NCI-H146 treated with DMSO at 0.1 percent for 48 hours (cell line): ENCODE results near the gene LRRC10B.

Source experiments
- DNase-seq: peaks from one replicate; lab custom pipeline; 2025; ENCODE audit not compliant: unreplicated experiment; lab: John Stamatoyannopoulos, UW

Gene LRRC10B

DNA sequence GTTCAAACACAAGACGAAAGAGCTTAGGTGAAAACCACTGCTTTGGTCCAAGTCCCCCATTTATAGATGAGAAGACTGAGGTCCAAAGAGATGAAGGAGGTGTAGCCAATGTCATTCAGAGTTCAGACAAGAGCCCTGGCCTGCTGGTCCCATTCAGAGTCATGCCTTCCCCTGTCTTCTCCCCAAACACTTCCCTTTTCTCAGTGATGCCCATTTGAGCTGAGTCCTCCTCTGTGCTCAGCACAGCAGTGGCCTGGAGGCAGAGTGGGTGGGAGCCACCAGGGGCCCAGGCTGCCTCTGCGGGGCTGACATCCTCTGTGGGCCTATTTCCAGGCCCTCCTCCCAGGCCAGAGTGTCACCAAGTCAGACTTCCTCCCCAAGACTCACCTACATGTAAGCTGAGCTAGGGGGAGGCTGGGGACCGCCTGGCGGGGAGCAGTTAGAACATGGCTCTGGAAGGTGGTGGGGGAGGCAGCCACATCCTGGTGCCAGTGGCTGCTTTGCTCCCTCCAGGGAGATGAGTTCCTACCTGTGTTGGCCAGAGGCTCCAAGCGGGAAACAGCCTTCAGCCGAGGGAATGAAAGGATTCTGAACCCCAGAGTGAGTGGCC, 22.4 kb upstream of the LRRC10B start:
- no peak for DNase-seq

DNA sequence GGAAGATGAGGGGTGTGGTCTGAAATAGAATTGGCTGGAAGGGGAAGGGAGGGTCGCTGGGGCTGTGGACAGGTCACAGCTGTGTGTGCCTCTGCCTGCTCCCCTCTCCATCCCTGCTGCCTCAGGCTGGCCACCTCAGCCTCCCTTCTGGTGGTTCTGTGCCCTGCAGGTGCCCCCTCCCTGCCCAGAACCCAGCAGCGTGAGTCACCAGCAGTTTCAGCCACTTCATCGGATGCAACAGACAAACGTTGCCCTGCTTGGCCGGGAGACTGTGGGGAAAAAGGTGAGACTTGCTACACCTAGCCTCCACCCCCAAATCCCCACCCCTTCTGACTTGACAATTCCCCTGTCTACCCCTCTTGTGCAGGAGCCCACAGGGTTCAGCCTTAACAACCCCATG, 21.8 kb upstream of the LRRC10B start:
- no peak for DNase-seq

DNA sequence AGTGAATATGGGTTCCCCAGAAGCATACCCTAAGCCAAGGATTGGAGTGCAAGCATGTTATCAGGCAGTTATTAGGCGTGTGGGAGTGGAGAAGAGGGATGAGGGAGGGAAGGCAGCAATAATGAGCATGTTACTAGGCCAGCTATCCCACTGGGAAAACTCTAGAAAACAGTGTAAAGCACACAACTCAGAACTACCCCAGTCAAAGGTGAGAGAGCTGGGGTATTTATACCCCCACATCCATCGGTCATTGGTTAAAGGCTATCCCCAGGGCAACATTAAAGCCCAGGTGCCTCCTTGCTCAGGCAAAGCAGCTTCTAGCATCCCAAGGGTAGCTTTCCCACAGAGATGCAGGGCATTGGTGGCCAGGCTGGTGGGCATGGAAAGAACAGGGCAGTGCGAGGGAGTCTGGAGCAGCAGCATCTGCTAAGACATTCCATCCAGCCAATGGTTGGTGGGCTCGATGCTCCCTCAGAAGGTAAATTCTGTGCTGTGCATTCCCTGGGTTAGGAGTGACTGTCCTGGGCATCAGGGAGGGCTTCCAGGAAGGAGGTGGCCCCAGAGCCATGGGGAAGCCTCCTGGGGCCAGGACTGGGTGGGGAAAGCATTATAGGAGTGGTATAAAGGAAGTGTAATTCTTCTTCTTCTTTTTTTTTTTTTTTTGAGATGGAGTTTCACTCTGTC, 21.1 kb upstream of the LRRC10B start:
- no peak for DNase-seq

DNA sequence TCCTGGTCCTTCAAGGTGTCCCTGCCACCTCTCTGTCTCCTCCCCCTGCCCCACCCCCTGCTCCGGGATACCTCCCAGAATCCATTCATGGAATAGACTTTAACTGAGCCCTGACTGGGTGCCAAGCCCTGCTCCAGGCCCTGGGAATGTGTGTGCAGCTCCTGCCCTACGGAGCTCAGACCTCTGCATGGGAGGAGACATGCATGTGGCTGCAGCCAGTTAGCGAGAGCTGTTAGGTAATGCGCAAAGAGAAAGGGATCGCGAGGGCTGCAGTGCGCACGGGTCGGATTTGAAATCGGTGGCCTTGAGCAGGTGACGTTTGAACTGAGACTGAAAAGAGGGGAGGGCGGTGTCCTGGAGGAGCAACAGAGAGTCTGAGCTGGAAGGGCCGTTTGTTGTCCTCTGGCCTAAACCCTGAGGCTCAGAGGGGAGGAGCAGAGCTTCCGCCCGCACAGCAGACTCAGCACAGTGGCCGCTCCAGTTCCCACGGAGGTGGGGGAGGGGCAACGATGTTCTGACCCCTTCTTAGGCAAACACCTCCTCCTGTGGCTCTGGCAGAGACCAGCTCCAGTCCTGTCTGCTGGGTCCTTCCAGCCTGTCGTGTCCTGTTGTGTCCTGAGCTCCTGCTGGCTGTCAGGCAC, 19.8 kb upstream of the LRRC10B start:
- peak; percentile 88 for DNase-seq

DNA sequence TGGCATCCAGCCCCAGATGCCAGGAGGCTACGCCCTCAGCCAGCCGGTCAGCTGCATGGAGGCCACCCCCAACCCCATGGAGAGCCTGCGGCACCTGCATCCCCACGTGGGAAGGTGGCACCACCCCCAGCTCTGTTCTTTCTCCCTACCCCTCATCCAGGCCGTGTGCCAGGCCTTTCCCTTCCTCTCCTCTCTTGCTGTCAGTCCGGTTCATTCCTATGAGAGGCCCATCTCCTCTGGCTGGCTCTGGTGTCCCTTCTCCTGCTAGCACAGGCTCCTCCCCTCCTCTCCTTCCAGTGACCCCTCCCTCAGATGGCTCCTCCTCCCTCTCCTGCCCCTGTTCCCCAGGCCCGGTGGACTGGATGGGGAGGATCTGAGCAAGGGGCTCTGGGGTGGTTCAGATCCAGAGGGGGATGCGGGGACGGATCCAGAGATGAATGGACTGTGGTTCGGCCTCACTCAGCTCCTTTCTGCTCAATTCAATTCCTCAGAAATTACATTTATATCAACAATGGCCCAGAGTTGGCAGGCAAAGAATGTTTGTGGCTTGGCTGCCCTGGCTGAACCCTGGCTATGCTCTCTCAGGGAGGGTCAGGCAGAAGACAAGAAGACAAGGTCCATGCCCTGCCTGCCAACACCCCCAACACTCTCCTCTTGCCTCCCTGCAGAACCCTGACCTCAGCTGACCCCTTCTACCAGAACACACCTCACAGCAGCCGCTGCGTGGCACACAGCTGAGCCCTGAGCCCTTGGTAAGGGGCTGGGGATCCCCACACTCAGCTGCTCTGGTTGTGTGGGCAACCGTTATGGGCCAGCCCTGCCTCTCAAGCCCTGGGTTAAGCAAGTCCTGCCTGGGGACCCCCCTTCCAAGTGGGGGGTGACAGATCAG, 18.5 kb upstream of the LRRC10B start:
- DNase-seq = no peak

DNA sequence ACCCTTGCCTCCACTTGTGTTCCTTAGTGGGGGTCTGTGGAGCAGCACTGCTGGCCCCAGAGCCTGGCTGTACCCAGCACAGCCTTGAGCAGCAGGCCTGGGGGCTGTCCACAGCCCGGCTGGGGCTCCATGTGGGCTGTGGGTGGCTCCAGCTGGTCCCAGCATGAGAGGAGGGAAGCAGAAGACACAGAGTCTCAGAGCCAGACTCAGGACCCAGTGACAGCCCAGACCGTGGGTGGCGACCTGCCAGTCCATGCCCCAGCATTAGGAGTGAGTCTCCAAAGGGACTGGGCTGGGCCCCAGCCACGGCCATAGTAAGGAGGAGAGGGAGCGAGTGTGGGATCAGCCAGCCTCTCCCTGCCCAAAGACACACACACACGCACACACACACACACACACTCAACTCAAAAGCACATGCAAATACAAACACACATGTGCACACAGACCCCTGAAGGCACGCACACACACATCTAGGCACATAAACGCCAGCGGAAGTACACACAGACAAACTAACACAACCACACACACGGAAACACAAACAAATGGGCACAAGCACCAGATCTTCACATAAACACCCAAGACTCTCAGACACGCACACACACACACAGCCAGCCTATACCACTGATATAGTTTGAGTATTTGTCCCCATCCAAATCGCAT, 16.7 kb upstream of the LRRC10B start:
- DNase-seq = no peak

DNA sequence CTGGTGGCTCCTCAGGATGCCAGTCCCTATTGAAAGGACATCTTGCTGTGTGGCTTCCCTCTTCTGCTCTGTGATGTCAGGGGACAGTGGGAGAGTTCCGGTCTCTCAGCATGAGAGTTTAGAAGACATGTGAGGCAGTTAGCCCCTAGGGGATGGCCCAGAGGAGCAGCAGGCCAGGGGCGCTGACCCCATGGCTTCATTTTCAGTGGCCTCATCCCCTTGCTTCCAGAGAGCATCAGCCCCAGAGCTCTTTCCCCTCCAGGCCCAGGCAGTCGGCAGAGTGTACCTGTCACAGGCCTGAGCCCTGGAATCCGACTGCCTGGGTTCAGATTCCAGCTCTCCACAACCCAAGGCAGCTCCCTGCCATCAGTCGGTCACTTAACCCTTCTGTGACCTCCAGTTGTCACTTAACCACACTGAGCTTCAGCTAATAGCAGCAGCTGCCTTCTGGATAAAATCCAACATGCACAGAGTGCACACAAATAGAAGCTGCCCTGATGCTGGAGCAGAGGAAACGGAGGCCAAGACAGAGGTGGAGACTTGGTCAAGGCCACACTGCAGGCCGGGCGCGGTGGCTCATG, 14.1 kb upstream of the LRRC10B start:
- DNase-seq = no peak

DNA sequence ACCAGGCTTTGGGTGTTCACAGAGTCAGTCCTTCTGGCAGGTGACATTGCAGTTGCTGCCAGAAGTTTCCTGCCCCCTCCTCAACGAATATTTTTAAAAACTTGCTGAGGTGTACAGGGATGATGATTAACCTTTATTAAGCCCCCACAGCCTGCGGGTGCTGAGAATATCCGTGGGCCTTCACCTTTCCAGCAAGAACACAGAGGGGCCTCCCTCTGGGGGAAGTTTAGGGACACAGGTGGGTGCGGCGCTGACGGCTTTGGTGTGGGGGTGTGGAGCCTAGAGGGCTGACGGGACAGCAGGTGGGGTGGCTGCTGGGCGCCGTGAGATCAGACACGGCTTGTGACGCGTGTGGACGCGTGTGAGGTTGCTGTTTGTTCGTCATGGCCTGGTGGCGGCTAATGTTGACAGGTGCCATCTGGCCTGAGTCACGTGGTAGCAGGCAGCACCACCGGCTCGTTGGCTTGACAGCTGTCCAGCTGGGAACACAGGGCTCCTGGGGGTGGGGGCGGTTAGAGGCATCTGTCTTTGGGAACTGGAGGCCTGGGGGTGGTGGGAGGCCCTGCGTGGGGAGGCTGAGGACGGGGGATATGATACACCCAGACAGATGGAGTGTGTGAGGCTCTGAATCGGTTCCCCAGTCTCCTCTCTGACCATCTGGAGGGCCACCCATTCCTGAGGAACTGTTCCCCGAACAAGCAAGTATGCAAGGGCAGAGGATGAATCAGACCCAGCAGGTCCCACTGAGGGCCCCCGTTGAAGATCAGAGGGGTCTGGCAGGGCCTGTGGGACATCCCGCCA, 12.5 kb upstream of the LRRC10B start:
- DNase-seq = peak; percentile 52

DNA sequence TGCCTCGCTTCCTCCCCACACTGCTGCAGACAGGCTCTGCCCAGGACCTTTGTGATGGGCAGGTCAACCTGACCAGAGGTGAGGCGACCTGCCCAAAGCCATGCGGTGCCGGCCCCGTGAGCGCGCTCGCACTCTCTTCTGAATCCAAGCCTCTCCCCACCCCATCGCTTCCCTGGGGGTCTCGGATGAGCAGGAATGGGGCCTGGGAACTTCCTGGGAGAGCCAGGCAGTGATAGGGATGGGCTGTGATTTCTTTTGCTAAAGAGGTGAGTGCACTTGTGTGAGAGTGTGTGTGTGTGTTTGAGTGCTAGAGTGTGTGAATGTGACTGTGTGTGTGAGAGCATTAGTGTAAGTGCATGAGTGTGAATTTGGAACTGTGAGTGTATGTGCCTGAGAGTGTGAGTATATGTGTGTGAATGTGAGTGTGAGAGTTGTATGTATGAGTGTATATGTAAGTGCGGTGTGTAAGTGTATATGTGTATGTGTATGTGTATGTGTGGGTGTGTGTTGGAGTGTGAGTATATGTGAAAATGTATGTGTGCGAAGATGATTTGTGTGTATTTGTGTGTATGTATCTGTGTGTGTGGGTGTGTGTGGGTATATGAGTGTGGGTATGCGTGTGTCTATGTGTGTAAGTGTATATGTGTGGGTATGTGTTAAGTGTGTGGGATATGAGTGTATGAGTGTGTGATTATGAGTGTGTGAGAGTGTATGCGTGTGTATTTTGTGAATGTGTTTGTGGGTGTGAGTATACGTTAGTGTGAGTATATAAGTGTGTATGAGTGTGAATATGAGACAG, 11.7 kb upstream of the LRRC10B start:
- no peak for DNase-seq

DNA sequence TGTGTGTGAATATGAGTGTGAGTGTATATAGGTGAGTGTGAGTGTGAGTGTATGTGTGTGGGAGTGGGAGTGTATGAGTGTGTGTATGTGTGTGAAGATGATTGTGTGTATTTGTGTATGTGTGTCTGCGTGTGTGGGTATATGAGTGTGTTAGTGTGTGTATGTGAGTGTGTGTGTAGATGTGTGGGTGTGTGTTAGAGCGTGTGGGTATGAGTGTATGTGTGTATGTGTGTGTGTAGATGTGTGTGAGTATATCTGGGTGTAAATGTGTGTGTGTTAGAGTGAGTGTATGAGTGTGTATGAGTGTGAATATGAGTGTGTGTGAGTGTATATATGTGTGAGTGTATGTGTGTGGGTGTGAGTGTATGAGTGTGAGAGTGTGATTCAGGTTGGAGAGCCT, 11.1 kb upstream of the LRRC10B start:
- no peak for DNase-seq

DNA sequence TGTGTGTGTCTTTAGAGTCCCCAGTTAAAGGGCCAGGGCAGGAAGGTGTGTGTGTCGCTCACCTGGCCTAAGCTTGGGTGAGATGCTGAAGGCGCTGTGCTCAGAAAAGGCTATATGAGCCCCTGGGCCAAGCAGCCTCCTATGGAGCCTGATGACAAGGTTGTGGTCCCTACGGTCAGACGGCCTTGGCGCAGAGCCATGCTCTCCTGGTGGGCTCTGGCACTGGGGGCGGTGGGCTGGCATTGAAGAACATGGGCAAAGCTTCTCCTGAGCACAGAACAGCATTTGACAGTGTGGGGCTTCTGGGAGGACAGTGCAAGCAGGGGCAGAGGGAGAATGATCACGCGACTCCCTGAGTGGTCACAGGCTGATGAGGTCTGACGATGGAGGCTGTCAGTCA, 10.7 kb upstream of the LRRC10B start:
- DNase-seq = no peak

DNA sequence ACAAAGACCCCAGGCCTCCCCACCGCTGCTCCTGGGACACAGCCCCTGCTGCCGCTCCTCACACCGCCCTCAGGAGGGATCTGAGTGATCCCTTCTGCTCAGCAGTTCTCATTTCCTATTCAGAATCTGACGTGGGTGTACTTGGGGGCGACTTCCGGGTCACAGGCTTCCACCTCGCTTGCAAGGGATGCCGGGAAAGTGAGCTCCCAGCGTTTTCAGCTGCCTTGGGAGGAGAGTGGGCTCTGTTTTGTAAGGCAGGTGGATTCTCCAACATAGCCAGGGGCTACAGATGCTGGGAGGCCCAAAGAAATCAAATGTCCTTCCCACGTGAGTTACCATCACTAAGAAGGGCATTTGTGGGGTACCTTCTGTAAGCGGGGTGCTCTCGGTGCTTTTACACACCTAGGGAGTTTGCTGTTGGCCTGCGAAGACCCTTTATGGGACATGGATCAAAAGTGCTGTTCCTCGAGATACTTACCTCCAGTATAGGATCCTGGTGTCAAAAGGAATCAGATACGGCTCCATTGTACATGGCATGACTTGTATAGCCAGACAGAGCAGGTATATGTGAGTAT, 9.7 kb upstream of the LRRC10B start:
- DNase-seq = no peak

DNA sequence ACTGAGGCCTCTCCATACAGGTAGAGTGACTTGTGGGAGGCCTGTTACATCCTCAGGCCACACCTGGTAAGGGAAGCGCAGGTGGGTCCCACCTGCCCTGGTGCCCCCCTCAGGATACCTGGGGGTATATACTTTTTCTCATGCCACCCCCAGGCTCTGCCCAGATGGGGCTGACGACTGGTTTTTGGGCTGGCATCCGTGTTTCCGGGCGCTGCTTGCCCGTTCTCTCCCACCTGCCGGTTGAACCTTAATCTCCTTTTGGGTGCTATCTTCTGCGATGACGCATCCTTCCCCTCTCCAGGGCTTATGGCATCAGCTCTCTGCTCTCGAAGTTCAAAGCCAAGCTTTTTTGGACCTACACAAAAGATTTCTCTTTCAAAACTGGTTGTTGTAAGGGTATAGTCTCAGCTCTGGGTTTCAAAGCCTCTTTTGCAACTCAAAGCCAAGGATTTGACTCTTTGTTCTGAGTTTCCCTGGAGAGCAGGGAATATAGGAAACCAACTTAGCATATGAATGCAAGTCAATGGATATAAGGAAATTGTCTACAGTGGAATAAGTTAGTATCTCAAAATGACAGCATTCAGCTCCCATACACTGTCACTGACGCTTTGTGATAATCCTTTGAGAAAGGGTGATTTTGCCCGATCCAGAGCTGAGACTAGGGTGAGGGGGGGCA, 8.6 kb upstream of the LRRC10B start:
- DNase-seq = no peak

DNA sequence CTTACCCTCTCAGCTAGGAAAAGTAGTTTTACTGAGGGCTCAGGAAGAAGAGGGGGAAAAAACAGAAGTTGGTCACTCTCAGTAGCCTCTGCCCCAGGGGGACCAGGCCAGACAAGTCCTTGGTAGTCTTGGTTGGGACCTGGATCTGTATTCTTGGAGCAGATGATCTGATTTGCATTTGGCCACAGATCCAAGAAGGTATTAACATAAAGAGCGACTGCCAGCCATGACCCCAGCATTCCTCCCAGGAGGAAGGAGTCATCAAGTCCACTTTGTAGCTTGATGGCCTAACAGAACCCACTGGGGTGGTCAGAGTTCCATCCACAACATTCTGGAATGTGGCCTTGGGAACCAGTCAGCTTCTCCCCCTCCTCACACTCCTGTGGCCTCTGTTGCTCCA, 6.0 kb upstream of the LRRC10B start:
- DNase-seq = no peak

DNA sequence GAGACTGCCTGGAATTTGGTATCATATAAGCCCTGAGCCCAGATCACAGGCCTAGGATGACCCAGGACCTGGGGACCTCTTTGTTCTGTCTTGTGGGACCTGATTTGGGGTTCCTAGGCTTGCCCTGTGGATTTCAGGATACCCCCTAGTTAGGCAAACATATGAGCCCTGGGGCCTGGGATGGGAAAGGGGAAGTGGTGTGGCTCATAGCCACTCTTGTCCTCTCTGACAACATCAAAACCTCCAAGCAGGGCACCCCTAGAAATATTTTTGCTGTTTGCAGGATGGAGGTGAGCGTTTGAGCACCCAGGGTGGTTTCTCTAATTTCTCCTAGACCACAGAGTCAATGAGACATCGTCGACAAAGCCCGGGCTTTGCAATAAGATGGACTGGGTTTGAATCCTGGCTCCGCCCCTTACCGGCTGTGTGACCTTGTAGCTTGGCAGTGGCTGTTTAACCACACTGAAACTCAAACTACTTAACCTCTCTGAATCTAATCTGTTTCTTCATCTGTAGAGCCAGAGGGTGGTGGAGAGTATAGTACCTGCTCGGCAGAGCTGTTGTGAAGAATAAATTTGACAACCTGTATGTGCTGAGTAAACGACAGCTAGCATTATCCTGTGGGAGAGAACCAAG, 5.3 kb upstream of the LRRC10B start:
- no peak for DNase-seq

DNA sequence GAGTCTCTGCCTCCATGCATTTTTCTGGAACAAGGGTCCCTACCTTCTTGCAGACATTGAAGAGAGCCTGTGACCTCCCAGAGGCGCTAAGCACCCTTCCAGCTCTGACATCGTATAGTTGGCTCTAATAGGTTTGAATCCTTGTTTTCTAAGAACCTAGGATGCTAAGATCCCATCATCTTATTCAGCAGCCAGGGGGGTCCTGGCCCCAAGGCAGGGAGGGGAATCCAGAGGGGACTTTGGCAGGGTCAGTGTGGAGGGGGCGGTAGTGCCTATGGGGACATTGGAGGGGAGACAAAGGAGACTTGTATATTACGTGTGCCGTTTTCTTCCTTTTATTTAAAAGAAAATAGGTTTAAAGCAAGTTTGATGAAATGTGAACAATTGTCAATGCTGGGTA, 3.4 kb upstream of the LRRC10B start:
- DNase-seq = no peak

DNA sequence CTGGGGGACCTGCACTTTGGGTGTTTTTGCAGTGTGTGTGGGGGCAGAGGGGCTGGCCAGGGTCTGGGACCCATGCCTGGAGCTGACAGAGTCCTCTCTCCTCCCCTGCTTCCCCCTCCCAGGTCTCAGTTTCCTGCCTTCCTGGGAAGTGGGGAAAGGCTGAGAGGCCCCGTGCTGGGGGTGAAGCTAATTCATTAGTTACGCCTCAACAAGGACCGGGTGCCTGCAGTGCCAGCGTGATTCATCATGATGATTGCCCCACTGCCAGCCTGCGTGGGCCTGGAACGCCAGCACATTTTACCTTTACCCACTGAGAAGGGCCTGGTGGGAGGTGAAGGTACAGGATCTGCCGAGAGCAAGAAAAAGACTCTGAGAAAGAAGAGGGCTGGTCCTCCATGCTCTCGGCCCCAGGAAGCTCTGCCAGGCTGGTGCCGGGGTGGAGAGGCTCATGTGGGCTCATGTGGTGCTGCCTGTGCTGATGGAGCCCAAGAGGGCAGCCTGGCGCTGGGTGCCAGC, 2.9 kb upstream of the LRRC10B start:
- no peak for DNase-seq
